ENCODE data around the gene MAPK7.

Gene MAPK7

GRCh38 chr17:19413761-19414160, 35.5 kb downstream of the MAPK7 start:
- H3K9me3 ChIP-seq (ENCODE audit: control insufficient read depth, insufficient read depth, low read depth, low read length) = no peaks in the 10 kb centered on the region
- no peaks in the 10 kb centered on the region for H3K4me1 ChIP-seq (ENCODE audit: control insufficient read depth, insufficient read depth, low read length)
- CTCF ChIA-PET = interaction anchor here (1.0 to 1.1 kb wide), 2 partner anchors 8 to 51 kb away, joined by 3 to 5 read pairs; partner anchors contain the start of gene B9D1
- no peak for TF ChIP-seq ZNF24 (tag by site-specific recombination; IDR thresholded peaks at IDR 0.05)
- no peak for TF ChIP-seq ZIC2 (tag by site-specific recombination; IDR thresholded peaks at IDR 0.05)
- no peak for TF ChIP-seq ZNF394 (tag by site-specific recombination; IDR thresholded peaks at IDR 0.05; ENCODE audit: borderline replicate concordance)
- no peak for TF ChIP-seq ZNF544 (tag by site-specific recombination; IDR thresholded peaks at IDR 0.05)
- TF ChIP-seq ZNF239 (tag by site-specific recombination; IDR thresholded peaks at IDR 0.05) = no peak
- TF ChIP-seq REST (tag by site-specific recombination; IDR thresholded peaks at IDR 0.05) = no peak
- TF ChIP-seq, protein P1, sequence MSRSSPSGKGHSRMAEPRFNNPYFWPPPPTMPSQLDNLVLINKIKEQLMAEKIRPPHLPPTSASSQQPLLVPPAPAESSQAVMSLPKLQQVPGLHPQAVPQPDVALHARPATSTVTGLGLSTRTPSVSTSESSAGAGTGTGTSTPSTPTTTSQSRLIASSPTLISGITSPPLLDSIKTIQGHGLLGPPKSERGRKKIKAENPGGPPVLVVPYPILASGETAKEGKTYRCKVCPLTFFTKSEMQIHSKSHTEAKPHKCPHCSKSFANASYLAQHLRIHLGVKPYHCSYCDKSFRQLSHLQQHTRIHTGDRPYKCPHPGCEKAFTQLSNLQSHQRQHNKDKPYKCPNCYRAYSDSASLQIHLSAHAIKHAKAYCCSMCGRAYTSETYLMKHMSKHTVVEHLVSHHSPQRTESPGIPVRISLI (tag by site-specific recombination; IDR thresholded peaks at IDR 0.05) = no peak
- TF ChIP-seq EGR2 (tag by site-specific recombination; IDR thresholded peaks at IDR 0.05; ENCODE audit: low read depth) = no peak
- TF ChIP-seq ZNF37A (tag by site-specific recombination; IDR thresholded peaks at IDR 0.05) = no peak
- TF ChIP-seq ZBTB8A (tag by site-specific recombination; IDR thresholded peaks at IDR 0.05) = no peak
- no peak for TF ChIP-seq ZFP37 (tag by site-specific recombination; IDR thresholded peaks at IDR 0.05)
- H3K4me3 ChIP-seq (ENCODE audit: low read depth, low read length) = no peak overlapping the region
- POLR2A ChIA-PET = interaction anchor here (0.6 kb wide), 1 partner anchor 167 kb away, joined by 7 read pairs; no protein-coding TSS in a partner anchor
- H3K36me3 ChIP-seq (ENCODE audit: control insufficient read depth in 2 of 2, insufficient read depth in 1 of 2, low read length in 2 of 2) = no peaks in the 10 kb centered on the region
- H3K27ac ChIP-seq (ENCODE audit: extremely low read depth, low read depth, low read length) = no peak overlapping the region

DNA sequence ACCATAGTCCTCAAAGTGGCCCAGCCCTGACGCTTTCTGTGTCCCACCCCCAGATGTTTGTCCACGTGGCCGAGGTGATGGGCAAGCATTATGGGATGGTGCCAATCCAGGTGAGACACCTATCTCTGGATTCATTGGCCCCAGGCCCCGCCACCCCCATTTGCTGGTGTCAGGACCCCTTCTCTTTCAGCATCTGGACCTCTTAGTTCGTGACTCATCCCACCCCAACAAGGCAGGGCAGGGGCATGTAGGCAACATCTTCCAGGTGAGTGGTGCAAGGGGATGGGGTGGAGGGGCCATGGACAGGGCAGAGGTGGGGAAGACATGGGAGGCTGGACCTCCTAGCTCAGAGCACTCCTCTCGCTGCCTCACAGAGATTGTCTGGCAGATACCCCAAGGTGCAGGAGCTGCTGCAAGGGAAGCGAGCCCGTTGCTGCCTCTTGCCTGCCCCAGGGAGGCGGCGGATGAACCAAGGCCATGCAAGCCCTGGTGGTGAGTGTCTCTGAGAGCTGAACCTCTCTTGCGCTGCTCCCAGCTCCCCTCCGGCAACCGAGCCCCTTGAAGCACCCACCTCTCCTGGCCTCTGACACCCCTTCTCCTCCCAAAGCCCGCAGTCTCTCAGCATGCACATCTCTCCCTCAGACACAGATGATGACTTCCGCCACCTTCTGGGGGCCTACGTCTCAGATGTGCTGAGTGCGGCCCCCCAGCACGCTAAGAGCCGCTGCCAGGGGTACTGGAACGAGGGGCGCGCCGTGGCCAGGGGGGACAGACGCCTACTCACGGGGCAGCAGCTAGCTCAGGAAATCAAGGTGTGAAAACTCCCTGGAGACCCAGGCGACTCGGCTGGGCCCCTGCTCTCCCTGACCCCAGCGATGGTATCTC, 36.3 kb downstream of the MAPK7 start:
- no peaks in the 10 kb centered on the region for H3K4me1 ChIP-seq (ENCODE audit: control insufficient read depth, insufficient read depth, low read length)
- CTCF ChIA-PET = no interaction called here
- no peaks in the 10 kb centered on the region for H3K36me3 ChIP-seq (ENCODE audit: control insufficient read depth in 2 of 2, insufficient read depth in 1 of 2, low read length in 2 of 2)
- POLR2A ChIA-PET = no interaction called here
- no peaks in the 10 kb centered on the region for H3K9me3 ChIP-seq (ENCODE audit: control insufficient read depth, insufficient read depth, low read depth, low read length)
- no peak overlapping the region for H3K4me3 ChIP-seq (ENCODE audit: low read depth, low read length)
- no peak for TF ChIP-seq ZNF175 (tag by site-specific recombination; IDR thresholded peaks at IDR 0.05)
- TF ChIP-seq ZNF785 (tag by site-specific recombination; IDR thresholded peaks at IDR 0.05) = no peak
- TF ChIP-seq, protein P2, sequence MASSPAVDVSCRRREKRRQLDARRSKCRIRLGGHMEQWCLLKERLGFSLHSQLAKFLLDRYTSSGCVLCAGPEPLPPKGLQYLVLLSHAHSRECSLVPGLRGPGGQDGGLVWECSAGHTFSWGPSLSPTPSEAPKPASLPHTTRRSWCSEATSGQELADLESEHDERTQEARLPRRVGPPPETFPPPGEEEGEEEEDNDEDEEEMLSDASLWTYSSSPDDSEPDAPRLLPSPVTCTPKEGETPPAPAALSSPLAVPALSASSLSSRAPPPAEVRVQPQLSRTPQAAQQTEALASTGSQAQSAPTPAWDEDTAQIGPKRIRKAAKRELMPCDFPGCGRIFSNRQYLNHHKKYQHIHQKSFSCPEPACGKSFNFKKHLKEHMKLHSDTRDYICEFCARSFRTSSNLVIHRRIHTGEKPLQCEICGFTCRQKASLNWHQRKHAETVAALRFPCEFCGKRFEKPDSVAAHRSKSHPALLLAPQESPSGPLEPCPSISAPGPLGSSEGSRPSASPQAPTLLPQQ (tag by site-specific recombination; IDR thresholded peaks at IDR 0.05) = no peak
- TF ChIP-seq, protein P3, sequence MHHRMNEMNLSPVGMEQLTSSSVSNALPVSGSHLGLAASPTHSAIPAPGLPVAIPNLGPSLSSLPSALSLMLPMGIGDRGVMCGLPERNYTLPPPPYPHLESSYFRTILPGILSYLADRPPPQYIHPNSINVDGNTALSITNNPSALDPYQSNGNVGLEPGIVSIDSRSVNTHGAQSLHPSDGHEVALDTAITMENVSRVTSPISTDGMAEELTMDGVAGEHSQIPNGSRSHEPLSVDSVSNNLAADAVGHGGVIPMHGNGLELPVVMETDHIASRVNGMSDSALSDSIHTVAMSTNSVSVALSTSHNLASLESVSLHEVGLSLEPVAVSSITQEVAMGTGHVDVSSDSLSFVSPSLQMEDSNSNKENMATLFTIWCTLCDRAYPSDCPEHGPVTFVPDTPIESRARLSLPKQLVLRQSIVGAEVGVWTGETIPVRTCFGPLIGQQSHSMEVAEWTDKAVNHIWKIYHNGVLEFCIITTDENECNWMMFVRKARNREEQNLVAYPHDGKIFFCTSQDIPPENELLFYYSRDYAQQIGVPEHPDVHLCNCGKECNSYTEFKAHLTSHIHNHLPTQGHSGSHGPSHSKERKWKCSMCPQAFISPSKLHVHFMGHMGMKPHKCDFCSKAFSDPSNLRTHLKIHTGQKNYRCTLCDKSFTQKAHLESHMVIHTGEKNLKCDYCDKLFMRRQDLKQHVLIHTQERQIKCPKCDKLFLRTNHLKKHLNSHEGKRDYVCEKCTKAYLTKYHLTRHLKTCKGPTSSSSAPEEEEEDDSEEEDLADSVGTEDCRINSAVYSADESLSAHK (tag by site-specific recombination; IDR thresholded peaks at IDR 0.05) = no peak
- no peak for TF ChIP-seq SETDB1 (IDR thresholded peaks at IDR 0.05; ENCODE audit: insufficient read length, low read length)
- no peak overlapping the region for H3K27ac ChIP-seq (ENCODE audit: extremely low read depth, low read depth, low read length)
